Nephron (organoid): ENCODE results near the gene PRSS21.

Experiments
- H3K27ac Mint-ChIP-seq, 3 experiments: 2 replicates each; pipeline ENCODE4 v1.8.0; 2020; ENCODE audit warnings: mixed read lengths in 3 of 3, mild to moderate bottlenecking in 2 of 3, moderate library complexity in 1 of 3
- H3K27me3 Mint-ChIP-seq: 2 replicates; pipeline ENCODE4 v1.8.0; 2021; ENCODE audit warnings: low read depth, mild to moderate bottlenecking, moderate library complexity, mixed read lengths
- H3K36me3 Mint-ChIP-seq: 2 replicates; pipeline ENCODE4 v1.8.0; 2020; ENCODE audit warnings: low read depth, mixed read lengths
- H3K4me1 Mint-ChIP-seq: 2 replicates; pipeline ENCODE4 v1.8.0; 2020; ENCODE audit warnings: mixed read lengths
- H3K4me3 Mint-ChIP-seq, 3 experiments: 2 replicates each; pipeline ENCODE4 v1.8.0; 2020; ENCODE audit warnings: mild to moderate bottlenecking in 3 of 3, mixed read lengths in 3 of 3, moderate library complexity in 2 of 3
- H3K9me3 Mint-ChIP-seq: 2 replicates; pipeline ENCODE4 v1.8.0; 2020; ENCODE audit warnings: mixed read lengths
- CTCF ChIP-seq, 3 experiments: fragments of 200-600 bp; sonication (generic); IDR thresholded peaks; one replicate each; pipeline ENCODE4 v1.5.0; 2021; ENCODE audit warnings: antibody characterized with exemption in 3 of 3; ENCODE audit not compliant: unreplicated experiment in 3 of 3

The PRSS21 gene

GRCh38 chr16:2778630-2778958, 38.4 kb upstream of the PRSS21 start:
- H3K36me3 Mint-ChIP-seq: peaks cover 6% of the 10 kb centered on the region
- H3K9me3 Mint-ChIP-seq: no peaks in the 10 kb centered on the region
- H3K27me3 Mint-ChIP-seq: no peaks in the 10 kb centered on the region
- peaks cover 15% of the 10 kb centered on the region for H3K4me1 Mint-ChIP-seq
- H3K4me3 Mint-ChIP-seq: peak overlapping the region; percentile 93 to 96 (median 96)
- H3K27ac Mint-ChIP-seq: peak overlapping the region; percentile 99 to 100 (median 100)
- TF ChIP-seq CTCF (IDR thresholded peaks at IDR 0.05; ENCODE audit: unreplicated experiment in 3 of 3): no peak

GRCh38 chr16:2779151-2779920, 37.7 kb upstream of the PRSS21 start:
- Mint-ChIP-seq H3K4me3 (peak overlapping the region; percentile 93 to 96 (median 96)), H3K9me3 (no peaks in the 10 kb centered on the region), H3K27ac (peak overlapping the region; percentile 31 to 100 (median 100)), H3K36me3 (peaks cover 6% of the 10 kb centered on the region), H3K4me1 (peaks cover 15% of the 10 kb centered on the region), H3K27me3 (no peaks in the 10 kb centered on the region)
- TF ChIP-seq CTCF (IDR thresholded peaks at IDR 0.05; ENCODE audit: unreplicated experiment in 3 of 3): no peak

GRCh38 chr16:2779978-2780898, 36.8 kb upstream of the PRSS21 start:
- Mint-ChIP-seq H3K27ac (peak overlapping the region; percentile 31 to 85 (median 83)), H3K4me1 (peaks cover 15% of the 10 kb centered on the region), H3K27me3 (no peaks in the 10 kb centered on the region), H3K4me3 (peak overlapping the region; percentile 64 to 83 (median 76)), H3K36me3 (peaks cover 6% of the 10 kb centered on the region), H3K9me3 (no peaks in the 10 kb centered on the region)
- TF ChIP-seq CTCF (IDR thresholded peaks at IDR 0.05; ENCODE audit: unreplicated experiment in 3 of 3): no peak

- H3K4me1 Mint-ChIP-seq: peaks cover 9% of the 10 kb centered on the region
- H3K4me3 Mint-ChIP-seq: no peak overlapping the region
- no peaks in the 10 kb centered on the region for H3K9me3 Mint-ChIP-seq
- H3K27ac Mint-ChIP-seq: no peak overlapping the region
- peaks cover 2% of the 10 kb centered on the region for H3K27me3 Mint-ChIP-seq
- H3K36me3 Mint-ChIP-seq: peaks cover 6% of the 10 kb centered on the region
- TF ChIP-seq CTCF (IDR thresholded peaks at IDR 0.05; ENCODE audit: unreplicated experiment in 3 of 3): no peak
Measured at GRCh38 chr16:2782583-2783351, 34.3 kb upstream of the PRSS21 start.

GRCh38 chr16:2783581-2784357, 33.3 kb upstream of the PRSS21 start:
- H3K36me3 Mint-ChIP-seq: no peaks in the 10 kb centered on the region

More at GRCh38 chr16:2783581-2784357, 33.3 kb upstream of the PRSS21 start:
- H3K4me3 Mint-ChIP-seq: no peak overlapping the region
- no peak overlapping the region for H3K27ac Mint-ChIP-seq
- TF ChIP-seq CTCF (IDR thresholded peaks at IDR 0.05; ENCODE audit: unreplicated experiment in 3 of 3): no peak
- no peaks in the 10 kb centered on the region for H3K9me3 Mint-ChIP-seq
- H3K27me3 Mint-ChIP-seq: peaks cover 4% of the 10 kb centered on the region
- H3K4me1 Mint-ChIP-seq: no peaks in the 10 kb centered on the region
